HG03432 (cell line): ENCODE results near the gene MEIS1.
A peak's percentile ranks its signal among the peaks of the same experiment; 100 is the strongest.
"Not testable (repeated sequence)": the region's sequence is repeated elsewhere in the genome, so short reads cannot be mapped to it uniquely, and the experiment has no call there.

ENCODE experiments used
- ATAC-seq: cut with Tn5 transposase; IDR thresholded peaks from one replicate; pipeline ENCODE4 v1.9.1; 2021; ENCODE audit warnings: mild to moderate bottlenecking, moderate library complexity; ENCODE audit not compliant: unreplicated experiment

Gene MEIS1

DNA sequence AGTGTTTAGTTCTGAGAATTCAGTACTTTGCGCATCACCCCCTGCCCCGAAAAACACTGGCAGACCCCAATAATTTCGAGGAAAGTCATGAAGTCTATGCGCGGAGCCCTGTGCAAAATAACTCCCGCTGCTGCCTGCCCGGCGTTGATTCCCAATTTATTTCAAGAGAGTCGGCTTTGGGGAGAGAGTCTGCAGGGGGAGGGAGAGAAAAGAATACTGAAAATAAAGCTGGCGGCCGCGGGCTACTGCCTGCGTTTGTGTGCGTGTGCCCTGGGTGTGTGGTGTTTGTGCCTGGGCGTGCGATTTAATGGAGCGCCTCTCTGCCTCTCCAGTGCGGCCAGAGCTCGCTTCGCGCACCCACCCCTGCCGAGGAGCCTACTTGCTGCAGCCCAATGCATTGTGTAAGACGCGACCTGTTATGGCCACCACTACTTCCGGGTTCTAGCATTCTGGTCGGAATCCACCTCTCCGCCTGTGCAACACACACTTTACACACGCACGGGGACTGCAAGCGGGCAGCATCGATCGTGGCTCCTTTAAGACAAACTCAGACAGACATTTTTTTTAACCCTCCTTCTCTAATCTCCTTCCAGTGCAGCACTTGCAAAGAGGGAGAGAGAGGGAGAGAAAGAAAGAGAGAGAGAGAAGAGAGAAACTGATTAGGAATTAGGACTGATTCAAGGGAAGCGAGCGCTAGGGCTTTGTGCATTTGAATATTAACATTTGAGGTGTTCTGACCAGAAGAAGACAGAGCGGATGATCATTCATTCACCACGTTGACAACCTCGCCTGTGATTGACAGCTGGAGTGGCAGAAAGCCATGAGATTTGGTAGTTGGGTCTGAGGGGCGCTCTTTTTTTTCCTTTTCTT is at the start of gene MEIS1:
TSS of gene MEIS1 (plus strand) at position 447 of the 870 bp plus-strand sequence. CDS start 732 bp downstream, outside the sequence.
- peak; percentile 76 for ATAC-seq

- ATAC-seq = no peak
Observed at GRCh38 chr2:66387016-66387753, 47.7 kb upstream of the MEIS1 start.

DNA sequence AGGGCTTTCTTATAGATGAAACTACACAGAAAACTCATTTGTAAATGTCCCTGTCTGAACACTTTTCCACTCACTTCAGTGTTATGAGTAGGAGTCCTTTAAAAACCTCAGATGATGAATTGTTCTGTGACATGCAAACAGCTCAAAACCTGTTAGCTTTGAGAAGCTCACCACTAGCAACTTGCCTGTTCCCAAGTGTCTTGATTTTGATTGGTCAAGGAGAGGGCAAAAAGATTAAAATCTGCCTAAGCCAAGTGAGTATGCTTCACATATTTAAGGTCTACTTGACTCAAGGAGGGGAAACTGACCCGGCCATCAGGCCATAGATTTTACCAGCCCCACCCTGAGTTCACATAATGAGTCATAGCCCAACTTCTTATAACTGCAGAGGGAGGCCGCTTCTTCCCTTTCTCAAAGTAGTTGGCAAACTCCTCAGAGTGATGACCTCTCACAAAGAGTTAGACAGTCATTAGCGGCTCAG is 45.2 kb upstream of the MEIS1 start:
- peak; percentile 56 for ATAC-seq

GRCh38 chr2:66390152-66390551 is 44.8 kb upstream of the MEIS1 start:
- no peak for ATAC-seq

GRCh38 chr2:66390811-66391210 is 44.1 kb upstream of the MEIS1 start:
- ATAC-seq = no peak

GRCh38 chr2:66391240-66391639 is 43.7 kb upstream of the MEIS1 start:
- not testable (repeated sequence) for ATAC-seq

DNA sequence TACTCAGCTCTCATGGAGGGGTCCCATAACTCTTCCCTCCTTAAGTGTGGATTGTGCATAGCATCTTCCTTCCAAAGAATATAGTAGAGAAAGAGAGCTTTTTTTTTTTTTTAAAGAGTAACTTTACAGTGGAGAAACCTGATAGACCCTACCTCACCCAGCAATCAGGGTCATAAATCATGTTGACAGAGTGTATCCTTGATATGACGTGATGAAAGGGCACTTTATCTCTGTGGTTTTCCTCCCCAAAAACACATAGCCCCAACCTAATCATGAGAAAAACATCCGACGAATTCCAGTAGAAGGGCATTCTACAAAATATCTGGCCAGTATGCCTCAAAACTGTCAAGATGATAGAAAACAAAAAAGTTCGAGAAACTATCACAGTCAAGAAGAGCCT is 29.5 kb upstream of the MEIS1 start:
- no peak for ATAC-seq

DNA sequence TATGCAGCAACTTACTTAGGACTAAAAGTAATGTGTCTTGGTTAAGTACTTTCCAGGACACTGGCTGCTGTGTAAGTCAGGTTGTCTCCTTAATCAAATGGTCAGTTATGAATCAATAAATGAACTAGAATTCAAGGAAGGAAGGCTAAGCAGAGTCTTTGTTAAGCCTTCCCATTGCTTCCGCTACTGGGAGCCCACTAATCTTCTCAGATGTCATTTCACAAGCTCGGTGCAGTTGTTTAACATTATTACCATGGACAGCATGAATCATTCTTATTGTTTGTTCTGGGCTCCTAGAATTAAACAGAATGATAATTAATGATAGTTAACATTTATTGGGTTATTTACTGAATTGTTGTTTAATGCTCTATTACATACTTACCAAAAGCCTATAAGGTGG is 26.0 kb upstream of the MEIS1 start:
- ATAC-seq = no peak

- no peak for ATAC-seq
Observed at GRCh38 chr2:66412874-66413273, 22.1 kb upstream of the MEIS1 start.

GRCh38 chr2:66414896-66415295 is 20.0 kb upstream of the MEIS1 start:
- ATAC-seq = no peak

GRCh38 chr2:66418381-66418780 is 16.5 kb upstream of the MEIS1 start:
- no peak for ATAC-seq

DNA sequence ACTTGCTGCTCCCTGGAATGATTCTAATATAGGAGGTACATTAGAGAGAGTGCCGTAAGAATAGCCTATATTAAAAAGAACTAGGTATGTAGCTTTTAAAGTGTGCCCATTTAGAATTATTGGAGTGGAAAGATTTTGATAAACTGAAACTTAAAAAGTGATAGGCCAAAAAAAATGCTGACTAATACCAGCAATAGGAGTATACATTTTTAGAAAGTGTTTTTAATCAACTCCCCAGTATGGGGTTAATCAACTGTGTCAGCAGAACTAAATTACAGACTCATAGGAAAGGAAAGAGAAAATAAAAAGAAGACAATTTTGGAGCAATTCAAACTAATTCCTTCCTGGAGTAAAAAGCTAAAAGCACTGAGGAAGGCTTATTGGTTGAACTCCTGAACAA is 13.3 kb upstream of the MEIS1 start:
- no peak for ATAC-seq

- ATAC-seq = no peak
Observed at GRCh38 chr2:66423391-66424124, 11.4 kb upstream of the MEIS1 start.

DNA sequence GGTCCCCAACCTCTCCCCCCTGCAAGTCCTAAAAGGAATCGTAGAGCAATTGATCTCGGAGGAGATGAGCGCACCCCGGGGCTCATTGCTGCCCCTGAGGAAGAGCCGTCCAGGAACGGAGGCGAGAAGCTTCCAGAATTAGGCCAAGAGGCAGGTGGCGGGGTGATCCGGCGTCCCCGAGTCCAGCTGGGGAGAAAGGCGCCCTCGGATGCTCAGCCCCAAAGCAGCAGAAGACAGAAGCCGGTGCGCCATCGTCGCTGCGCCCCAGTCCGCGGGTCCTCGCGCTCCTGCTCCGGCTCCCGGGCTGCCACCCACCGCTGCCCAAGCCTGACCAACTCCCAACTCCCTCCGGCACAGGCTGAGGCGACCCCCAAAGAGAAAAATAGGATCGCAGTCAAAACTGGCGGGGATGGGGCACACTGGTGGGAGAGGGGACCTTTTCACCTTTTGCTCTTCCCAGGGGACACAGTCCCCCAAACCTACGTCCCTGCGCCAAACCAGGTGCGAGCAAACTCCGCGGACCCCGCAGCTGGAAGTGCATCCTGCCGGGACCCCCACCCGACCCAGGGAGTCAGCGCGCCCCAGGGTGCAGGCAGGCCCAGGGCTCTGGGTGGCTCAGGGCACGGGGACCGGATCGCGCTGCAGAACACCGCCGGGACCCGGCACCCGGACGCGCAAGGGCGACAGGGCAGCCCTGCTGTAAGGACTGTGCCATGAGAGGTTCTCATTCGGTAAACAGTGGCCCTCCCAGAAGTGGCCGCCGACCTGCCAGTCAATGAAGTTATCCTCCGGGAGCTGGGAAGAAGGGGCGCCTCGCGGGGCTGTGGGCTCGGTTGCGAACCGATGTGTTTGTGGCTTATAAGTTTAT is 8.4 kb upstream of the MEIS1 start:
- no peak for ATAC-seq

GRCh38 chr2:66427300-66427699 is 7.6 kb upstream of the MEIS1 start:
- no peak for ATAC-seq

DNA sequence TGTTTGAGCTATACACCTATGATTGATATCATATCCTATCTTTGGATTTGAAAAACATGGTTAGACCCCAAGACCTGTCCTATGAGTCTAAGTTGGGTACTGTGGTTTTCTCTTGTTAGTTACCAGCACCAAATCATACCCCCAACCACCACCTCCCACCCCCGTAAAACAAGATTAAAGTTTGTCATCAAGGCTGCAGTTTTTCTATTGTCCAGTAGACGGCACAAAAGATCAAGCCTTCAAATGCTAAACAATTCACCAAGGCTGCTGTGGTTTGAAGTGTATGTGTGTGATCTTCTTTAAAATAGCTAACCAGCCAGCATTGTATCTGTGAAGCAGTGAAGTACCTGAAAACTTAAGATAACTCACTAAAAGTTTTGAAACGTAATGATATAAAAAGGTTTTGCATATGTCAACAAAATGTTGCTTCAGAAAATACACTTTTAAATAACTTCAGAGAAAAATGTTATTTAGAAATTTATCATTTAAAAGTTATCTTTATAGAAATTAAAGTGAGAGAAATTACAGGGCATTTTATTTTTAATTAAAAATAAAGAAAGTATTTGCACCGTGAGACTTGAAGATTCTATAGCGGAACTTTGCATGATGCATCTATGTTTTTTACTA is 5.8 kb upstream of the MEIS1 start:
- ATAC-seq = peak; percentile 58

DNA sequence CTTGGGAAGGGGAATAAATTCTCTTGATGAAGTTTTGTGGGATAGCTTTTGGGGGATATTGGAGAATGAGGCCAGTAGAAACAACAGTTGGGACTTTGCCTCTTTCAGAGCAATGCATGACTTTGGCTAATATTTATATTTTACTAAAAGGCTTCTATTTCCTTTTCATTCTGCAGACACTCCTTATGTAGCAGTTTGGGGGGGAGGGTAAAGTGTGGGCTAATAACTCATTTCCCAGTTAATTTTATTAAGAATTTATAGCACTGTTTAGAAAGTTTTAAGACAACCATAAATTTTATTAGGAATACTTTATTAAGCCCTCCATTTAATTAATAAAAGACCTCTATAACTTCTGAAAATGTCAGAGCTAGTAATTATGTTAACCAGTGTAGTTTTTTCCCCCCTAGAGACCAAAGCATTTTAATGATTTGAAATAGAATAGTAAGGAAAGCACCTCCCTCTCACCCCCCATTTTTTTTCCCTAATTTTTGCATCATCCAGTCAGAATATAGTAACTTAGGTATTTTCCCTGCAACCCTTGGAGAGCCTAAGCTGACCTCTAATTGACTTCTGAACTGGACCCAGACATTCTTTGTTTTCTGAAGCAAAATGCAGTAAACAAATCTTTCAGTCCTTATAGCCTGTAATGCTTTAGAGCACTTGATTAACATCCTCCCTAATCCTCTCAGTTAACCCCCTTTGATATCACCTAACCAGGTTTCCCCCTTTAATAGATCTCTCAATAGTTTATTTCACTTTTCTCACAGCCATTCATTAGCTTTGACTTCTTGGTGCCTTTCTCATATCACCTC is 5.0 kb upstream of the MEIS1 start:
- no peak for ATAC-seq

DNA sequence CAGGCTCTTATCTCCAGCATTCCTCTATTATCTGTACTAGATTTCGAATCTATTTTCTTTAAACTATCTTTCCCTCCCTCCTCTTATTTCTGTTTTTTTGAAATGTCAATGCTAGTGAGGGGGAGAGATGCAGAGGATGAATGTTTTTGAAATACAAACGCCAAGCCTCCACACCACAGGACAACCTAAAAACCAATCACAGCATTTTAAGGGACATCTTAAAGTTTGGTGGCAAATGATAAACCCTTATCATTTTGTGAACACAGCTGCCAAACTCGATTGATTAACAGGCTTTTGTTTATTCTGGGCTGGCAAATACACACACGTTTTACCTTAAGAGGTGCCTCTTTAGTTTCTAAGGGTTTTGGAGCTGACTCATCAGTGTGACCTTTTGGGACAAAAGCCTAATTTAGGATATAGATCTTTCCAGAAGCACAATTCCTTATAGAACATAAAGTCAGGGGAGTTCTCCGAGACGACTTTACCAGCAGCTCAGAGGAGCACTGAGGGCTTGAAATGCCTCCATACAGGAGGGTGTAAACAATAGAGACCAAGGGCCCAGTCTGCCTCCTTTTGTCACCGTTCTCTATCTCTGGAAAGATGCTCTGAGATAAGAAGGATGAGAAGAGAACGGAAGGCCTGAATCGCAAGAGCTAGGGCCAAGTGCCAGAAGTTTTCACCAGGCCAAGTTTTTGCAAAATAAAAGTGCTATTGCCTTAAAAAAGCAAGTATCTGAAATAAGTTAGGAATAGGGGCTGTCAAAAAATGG is 4.2 kb upstream of the MEIS1 start:
- no peak for ATAC-seq
